Inferior parietal cortex (tissue), 1 donor: Measurements from ENCODE around the gene ANXA9.

ENCODE experiments used
- DNase-seq: peaks from one replicate; pipeline ENCODE4 v3.0.0-alpha.2; 2016; ENCODE audit errors: extremely low spot score

The ANXA9 gene

GRCh38 chr1:150981805-150982712 is at the start of gene ANXA9:
Gene ANXA9, plus strand, starts transcription at chr1:150982292. Its CDS starts 814 bp downstream, at chr1:150983106.
- DNase-seq, result no peak

DNA sequence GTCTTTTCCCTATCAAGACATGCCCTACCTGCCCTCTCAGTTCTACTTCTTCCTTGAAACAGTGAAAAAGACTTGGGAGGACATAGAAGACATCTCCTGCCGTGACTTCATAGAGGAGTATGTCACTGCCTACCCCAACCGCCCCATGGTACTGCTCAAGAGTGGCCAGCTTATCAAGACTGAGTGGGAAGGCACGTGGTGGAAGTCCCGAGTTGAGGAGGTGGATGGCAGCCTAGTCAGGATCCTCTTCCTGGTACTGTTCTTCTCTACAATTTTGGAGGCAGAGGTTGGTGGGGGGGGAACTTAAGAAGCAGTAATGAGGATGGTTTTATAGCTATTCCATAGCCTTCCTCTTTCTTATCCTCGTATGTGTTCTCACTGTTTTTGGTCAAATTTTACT is 37.2 kb upstream of the ANXA9 start:
- DNase-seq, result no peak

DNA sequence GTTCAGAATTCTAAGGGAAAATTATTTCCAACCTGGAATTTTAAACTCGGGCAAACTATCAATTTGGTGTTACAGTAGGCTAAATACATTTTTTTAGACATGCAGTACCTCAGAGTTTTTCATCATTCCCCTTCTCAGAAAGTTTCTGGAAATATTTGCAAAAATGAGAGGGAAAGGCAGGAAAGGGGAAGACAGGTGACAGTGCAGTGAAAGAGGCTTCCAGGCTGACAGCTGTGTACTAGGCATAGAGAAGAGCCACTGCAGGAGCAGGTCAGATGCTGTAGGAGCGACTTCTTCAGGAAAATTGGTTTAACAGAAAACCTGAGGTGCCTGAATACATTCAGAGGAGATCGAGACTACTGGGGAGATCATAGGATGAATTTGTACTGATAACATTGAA is 27.4 kb upstream of the ANXA9 start:
- no peak for DNase-seq

GRCh38 chr1:150955280-150955679 is 26.8 kb upstream of the ANXA9 start:
- no peak for DNase-seq

- DNase-seq, result no peak
These were observed 24.4 kb upstream of the ANXA9 start for GRCh38 chr1:150957666-150958065.

- DNase-seq, result no peak
These were observed 21.4 kb upstream of the ANXA9 start for GRCh38 chr1:150960646-150961045.

GRCh38 chr1:150961756-150962155 is 20.3 kb upstream of the ANXA9 start:
- no peak for DNase-seq

DNA sequence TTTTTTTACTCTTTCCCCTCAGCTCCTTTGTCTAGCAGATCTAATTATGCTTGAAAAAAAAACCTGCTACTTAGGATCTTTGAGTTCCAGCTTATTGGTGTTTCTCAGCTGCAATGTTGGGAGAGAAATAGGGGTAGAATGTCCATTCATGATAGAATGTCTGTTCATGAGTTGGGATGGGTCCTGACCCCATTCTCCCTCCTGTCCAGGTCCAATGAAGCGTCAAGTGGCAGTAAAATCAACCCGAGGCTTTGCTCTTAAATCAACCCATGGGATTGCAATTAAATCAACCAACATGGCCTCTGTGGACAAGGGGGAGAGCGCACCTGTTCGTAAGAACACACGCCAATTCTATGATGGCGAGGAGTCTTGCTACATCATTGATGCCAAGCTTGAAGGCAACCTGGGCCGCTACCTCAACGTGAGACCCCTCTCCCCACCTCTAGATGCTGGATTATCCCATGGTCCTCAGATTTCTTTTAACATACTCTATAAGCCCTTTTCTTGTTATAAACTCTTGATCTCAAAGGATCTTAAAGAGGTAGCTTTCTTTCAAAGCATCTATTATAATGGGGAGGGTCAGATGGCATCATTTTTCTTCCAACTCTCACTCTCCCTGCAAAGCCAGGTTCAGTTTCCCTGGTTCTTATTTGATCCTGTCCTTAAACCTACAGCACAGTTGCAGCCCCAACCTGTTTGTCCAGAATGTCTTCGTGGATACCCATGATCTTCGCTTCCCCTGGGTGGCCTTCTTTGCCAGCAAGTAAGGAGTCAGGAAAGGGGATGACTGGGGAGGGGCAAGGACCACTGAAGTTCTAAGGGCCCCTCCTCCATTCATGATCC is 18.6 kb upstream of the ANXA9 start:
- no peak for DNase-seq

GRCh38 chr1:150964164-150964489 is 18.0 kb upstream of the ANXA9 start:
- DNase-seq, result no peak

DNA sequence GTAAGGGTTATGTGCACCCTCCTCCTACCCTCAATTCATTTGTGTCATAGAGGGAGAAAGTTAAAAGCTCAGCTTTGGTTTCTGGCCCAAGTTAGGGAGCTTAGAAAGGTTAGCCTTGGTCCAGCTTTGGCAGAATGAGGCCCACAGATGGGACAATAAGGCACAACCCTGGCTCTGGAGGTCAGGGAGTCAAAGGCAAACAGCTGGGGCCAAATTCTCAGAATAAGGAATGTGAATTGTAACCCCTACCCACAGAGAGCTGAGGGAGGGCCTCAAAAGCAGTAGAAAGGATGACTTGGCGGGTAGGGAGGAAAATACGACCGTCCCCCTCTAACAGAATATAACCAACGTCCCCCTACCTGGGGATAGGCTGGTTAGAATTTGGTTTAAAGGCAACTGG is 16.5 kb upstream of the ANXA9 start:
- DNase-seq, result no peak

DNA sequence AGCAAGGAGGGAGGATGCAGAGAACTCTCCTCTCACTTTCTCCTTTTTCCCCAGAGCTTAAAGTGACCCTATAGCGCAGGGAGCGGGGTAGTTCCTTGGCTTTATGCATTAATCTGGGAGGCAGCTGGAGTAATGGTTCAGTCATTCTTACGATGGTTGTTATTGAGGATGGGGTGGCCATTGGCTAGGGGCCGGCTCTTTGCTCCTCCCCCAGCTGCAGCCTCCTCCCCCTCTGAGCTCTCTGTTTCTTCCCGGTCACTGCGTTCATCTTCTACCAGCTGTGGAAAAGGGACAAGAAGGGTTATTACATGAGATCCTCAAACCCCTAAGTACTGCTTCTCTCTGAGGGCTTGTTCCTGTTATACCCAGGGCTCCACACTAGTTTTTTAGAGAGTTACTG is 16.1 kb upstream of the ANXA9 start:
- DNase-seq, result no peak

DNA sequence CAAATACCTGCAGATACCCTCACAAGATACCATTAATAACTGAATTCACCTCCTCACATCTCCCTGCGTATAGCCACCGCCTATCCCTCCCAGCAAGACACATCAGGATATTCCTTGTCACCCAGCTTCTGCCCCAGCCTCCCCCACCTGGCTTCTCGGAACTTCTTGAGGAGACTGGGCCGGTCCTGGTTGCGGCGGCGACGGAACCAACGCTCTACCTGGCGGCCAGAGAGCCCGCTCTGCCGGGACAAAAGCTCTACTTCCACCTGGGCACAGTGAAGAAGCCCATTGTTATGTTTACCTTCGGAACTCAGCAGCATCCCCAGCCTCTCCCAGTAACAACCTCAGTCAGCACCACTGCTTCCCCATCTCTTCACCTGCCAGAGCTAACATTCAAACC is 14.2 kb upstream of the ANXA9 start:
- no peak for DNase-seq

DNA sequence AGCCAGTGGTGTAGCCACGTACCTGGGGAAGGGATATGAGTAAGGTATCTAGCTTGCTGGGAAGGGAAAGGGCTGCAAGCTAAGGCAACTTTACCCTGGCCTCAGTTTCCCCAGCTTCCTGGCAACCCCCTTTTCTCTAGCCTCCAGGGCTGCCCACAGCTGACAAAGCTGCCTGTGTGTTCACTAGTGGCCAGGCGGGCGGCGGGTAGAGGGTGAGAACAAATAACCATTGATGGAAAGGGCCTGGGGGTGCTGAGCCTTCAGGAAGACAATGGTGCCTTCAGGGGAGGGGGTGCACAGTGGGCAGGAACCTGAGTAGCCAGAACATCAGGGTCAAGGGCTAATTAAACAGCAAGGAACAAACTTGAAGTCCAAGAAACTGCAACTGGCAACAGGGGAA is 13.6 kb upstream of the ANXA9 start:
- no peak for DNase-seq

DNA sequence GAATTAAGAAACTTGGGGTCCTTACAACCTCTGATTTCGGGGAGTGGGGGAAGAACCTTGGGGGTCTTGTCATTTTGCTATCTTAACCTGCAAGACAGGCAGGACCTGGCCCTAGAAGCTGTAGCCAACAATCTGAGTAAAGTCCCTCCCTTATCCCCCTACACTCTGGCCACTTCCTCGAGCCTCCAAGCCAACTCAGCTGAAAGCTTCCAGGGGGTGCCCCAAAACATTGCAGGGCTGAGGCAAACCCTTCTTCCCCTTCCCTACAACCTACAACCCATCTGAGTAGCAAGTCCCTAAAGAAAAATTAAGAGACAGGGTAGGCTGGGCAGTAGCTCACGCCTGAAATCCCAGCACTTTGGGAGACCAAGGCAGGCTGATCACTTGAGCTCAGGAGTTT is 12.5 kb upstream of the ANXA9 start:
- no peak for DNase-seq

- no peak for DNase-seq
These were observed 11.1 kb upstream of the ANXA9 start for GRCh38 chr1:150970808-150971582.

- DNase-seq, result no peak
These were observed 10.3 kb upstream of the ANXA9 start for GRCh38 chr1:150971583-150972416.

- DNase-seq, result no peak
These were observed 9.6 kb upstream of the ANXA9 start for GRCh38 chr1:150972417-150972940.

- no peak for DNase-seq
These were observed 8.7 kb upstream of the ANXA9 start for GRCh38 chr1:150973258-150973835.

DNA sequence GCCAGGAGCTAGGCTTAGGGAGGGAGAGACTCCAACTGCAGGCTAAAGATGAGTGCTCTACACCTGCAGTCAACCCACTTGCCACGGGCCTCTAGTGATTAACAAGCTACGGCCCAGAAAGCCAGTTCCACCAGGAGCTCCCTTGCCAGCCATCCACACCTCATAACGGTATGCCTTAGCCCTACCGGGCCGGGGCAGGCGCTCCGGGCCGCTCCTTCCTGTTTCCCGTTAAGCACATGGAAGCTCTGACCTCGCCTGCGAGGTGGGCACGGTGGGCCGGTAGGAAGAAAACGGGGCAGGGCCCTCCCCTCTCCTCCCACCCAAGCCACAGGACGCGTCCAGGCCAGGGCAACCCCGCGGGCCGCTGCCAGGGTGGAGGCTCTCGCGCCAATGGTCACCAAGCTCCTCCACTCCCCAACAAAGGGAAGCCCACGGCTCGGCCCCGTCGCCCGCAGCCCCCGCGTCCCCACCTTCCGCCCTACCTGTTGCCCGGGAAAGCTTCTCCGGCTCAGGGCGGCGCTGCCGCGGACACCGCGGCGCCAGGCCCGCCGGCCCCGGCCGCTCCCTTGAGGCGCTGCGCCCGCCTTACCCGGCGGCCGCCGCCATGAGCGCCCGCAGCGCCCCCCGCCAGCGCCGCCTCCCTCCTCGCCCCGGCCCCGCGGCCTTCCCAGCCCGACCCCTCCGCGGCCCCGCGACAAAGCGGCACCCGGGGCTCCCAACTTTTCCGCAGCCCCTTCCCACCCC is 8.1 kb upstream of the ANXA9 start:
- no peak for DNase-seq
